ENCODE results near the gene SYT15.

DNA sequence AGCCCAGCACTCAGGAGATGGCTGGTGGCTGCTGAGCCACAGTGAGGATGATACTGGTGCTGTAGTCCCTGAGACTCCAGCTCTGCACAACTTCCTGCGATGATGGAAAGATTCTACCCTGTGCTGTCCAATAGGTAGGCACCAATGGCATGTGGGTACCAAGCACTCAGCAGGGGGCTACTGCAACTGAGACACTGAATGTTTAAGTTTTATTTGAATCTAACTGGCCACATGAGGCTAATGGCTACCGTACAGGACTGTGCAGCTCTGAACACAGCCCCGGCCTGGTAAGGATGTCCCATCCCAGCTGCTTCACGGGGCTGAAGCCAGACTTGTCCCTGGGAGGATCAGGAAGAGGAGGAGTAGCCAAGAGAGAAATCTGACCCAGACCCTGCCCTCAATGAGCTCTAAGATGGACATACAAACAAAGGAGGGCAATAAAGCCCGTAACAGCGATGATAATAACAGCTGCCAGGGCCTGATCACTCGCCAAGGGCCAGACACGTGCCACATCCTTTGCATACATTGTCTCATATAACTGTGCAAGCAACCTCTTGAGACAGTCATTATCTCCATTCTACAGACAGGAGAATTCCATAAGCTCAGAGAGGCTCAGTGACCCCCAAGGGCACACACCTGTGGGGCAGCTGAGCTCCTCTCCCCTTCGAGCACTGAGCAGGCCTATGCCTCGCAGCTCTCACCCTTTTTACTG lies 26.2 kb upstream of the SYT15 start:
- TF ChIP-seq, protein P1, sequence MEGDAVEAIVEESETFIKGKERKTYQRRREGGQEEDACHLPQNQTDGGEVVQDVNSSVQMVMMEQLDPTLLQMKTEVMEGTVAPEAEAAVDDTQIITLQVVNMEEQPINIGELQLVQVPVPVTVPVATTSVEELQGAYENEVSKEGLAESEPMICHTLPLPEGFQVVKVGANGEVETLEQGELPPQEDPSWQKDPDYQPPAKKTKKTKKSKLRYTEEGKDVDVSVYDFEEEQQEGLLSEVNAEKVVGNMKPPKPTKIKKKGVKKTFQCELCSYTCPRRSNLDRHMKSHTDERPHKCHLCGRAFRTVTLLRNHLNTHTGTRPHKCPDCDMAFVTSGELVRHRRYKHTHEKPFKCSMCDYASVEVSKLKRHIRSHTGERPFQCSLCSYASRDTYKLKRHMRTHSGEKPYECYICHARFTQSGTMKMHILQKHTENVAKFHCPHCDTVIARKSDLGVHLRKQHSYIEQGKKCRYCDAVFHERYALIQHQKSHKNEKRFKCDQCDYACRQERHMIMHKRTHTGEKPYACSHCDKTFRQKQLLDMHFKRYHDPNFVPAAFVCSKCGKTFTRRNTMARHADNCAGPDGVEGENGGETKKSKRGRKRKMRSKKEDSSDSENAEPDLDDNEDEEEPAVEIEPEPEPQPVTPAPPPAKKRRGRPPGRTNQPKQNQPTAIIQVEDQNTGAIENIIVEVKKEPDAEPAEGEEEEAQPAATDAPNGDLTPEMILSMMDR (IDR thresholded peaks at IDR 0.05), result no peak
- no peak for TF ChIP-seq EP300 (IDR thresholded peaks at IDR 0.05)

Measured in tibial nerve (tissue), 4 donors.